Activated CD4-positive, alpha-beta T cell treated with anti-CD3 and anti-CD28 coated beads for 36 hours (primary cell): ENCODE measurements around the gene PAGE5. TPM values are rescaled to one million over a fixed set of nuclear protein-coding genes. Genes with fewer than 3 reads are reported as not detected.

ENCODE experiments used
- ATAC-seq: fragments of 200-7000 bp; cut with Tn5 transposase; one replicate; pipeline ENCODE4 v1.10.0; 2021; ENCODE audit warnings: mild to moderate bottlenecking, moderate library complexity
- CTCF ChIA-PET: fragments of 350-600 bp; sonication (Branson Sonifier 250); formaldehyde crosslinking; loops from one replicate; lab custom pipeline; 2021; ENCODE audit warnings: antibody characterized with exemption; lab: Charles Lee
- POLR2A ChIA-PET: fragments of 350-600 bp; sonication (Branson Sonifier 250); formaldehyde crosslinking; loops from one replicate; lab custom pipeline; 2021; ENCODE audit warnings: antibody characterized with exemption, inconsistent platforms; lab: Charles Lee
- DNase-seq: peaks from one replicate; pipeline ENCODE4 v3.0.0-alpha.2; 2020
- H3K27ac Mint-ChIP-seq: one replicate; pipeline ENCODE4 v1.8.0; 2021; ENCODE audit warnings: mixed read lengths
- H3K27me3 Mint-ChIP-seq: one replicate; pipeline ENCODE4 v1.8.0; 2021; ENCODE audit warnings: mixed read lengths
- H3K36me3 Mint-ChIP-seq: one replicate; pipeline ENCODE4 v1.8.0; 2021; ENCODE audit warnings: low read depth, mixed read lengths
- H3K4me1 Mint-ChIP-seq: one replicate; pipeline ENCODE4 v1.8.0; 2021; ENCODE audit warnings: mixed read lengths
- H3K4me3 Mint-ChIP-seq: one replicate; pipeline ENCODE4 v1.8.0; 2021; ENCODE audit warnings: mild to moderate bottlenecking, moderate library complexity, mixed read lengths
- H3K9me3 Mint-ChIP-seq: one replicate; pipeline ENCODE4 v1.8.0; 2021; ENCODE audit warnings: low read depth, mixed read lengths
- intact Hi-C, 2 experiments: fragments of 100-400 bp; cut with DNase I in 1 of 2; cut with micrococcal nuclease in 1 of 2; formaldehyde crosslinking; loops; one replicate each; pipeline versions ENCODE4 v1.14.2 to v1.15.1; 2022 to 2024; cut with DNase I, micrococcal nuclease
- total RNA-seq, 2 experiments: library from RNA; stranded (reverse); gene quantifications; one replicate each; pipeline ENCODE4 v1.2.3, GENCODE V29; 2021

PAGE5 gene, protein sequence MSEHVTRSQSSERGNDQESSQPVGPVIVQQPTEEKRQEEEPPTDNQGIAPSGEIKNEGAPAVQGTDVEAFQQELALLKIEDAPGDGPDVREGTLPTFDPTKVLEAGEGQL
- under 1 TPM in 1 of 2 experiments, not detected in 1; 0.49 TPM for total RNA-seq

GRCh38 chrX:55220119-55220794, at the start of gene PAGE5:
PAGE5 (plus strand) TSS chrX:55220346; CDS start chrX:55221383, 1,037 bp downstream.
- ChIA-PET CTCF (no interaction called here), POLR2A (no interaction called here)
- no peaks in the 10 kb centered on the region for H3K9me3 Mint-ChIP-seq
- no peaks in the 10 kb centered on the region for H3K4me1 Mint-ChIP-seq
- H3K36me3 Mint-ChIP-seq = no peaks in the 10 kb centered on the region
- H3K4me3 Mint-ChIP-seq = no peak within 1 kb of the TSS
- no peak within 1 kb of the TSS for H3K27ac Mint-ChIP-seq
- H3K27me3 Mint-ChIP-seq = no peaks in the 10 kb centered on the region
- ATAC-seq (no peak), DNase-seq (no peak)
- intact Hi-C loops = no loop called here

- H3K4me1 Mint-ChIP-seq = no peaks in the 10 kb centered on the region
- ChIA-PET CTCF (no interaction called here), POLR2A (no interaction called here)
- H3K27me3 Mint-ChIP-seq = no peaks in the 10 kb centered on the region
- H3K4me3 Mint-ChIP-seq = no peak overlapping the region
- intact Hi-C loops = no loop called here
- no peaks in the 10 kb centered on the region for H3K36me3 Mint-ChIP-seq
- H3K9me3 Mint-ChIP-seq = peaks cover 2% of the 10 kb centered on the region
- H3K27ac Mint-ChIP-seq = no peak overlapping the region
- no peak for DNase-seq
- ATAC-seq = no peak
These were observed 32.9 kb upstream of the PAGE5 start for GRCh38 chrX:55187281-55187680.

DNA sequence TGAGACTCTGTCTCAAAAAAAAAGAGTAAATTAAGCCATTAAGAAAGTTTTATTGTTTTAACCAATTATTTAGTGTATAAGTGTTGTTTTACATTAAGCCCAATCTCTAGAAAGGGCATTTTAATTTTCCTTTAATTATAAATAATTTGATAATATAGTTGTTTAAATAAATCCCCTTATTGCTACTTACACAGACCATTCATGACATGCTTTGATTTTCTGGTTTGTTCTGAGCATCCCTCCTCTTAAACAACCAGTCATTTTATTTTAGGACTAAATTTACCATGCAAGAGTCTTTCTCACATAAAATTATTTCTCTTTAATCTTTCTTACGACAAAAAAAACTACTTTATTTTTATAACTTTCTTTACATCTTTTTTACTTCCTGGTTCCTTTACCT, 23.5 kb upstream of the PAGE5 start:
- no peak overlapping the region for H3K4me3 Mint-ChIP-seq
- no peaks in the 10 kb centered on the region for H3K36me3 Mint-ChIP-seq
- DNase-seq (no peak), ATAC-seq (no peak)
- ChIA-PET CTCF (no interaction called here), POLR2A (no interaction called here)
- no peak overlapping the region for H3K27ac Mint-ChIP-seq
- no peaks in the 10 kb centered on the region for H3K27me3 Mint-ChIP-seq
- H3K4me1 Mint-ChIP-seq = no peaks in the 10 kb centered on the region
- peaks cover 4% of the 10 kb centered on the region for H3K9me3 Mint-ChIP-seq
- intact Hi-C loops = no loop called here

GRCh38 chrX:55201930-55202579, 18.1 kb upstream of the PAGE5 start:
- Mint-ChIP-seq H3K9me3 (no peaks in the 10 kb centered on the region), H3K4me1 (no peaks in the 10 kb centered on the region), H3K4me3 (no peak overlapping the region), H3K27ac (no peak overlapping the region), H3K36me3 (no peaks in the 10 kb centered on the region), H3K27me3 (no peaks in the 10 kb centered on the region)
- no peak for ATAC-seq
- POLR2A ChIA-PET = no interaction called here
- intact Hi-C loops = no loop called here
- CTCF ChIA-PET = no interaction called here
- no peak for DNase-seq

DNA sequence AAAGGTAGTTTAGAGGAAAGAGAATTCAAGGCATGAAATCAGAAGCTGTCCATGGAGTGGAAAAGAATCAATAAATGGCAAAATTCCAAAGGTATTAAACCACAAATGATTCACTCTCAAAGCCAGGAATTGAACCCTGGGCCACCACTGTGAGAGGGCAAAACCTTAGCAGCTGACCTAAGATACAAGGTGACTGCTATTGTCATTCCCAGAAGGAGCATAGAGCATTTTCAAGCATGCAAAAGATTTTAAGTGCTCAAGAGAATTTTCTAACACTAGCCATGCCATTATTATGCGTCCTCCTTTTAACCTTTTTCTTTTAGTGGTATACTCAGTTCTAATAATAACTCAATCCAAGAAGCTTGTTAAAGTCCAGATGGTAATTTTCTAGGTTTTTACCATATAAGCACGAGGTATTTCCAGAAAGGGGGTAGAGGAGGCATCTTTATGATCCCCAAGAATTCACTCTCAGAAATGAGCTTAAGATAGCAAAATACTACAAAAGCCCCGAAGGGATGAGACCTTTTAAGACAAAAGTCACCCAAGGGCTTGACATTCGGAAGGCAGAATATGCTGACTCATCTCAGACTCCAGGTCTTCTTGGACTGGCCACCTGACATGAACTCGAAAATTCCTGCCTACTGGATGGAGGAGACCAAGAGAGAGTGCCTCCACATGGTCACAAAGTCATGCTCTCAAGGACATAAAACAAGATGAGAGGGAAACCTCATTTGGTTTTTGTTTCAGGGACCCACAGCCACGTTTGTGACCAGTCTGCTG, 13.8 kb upstream of the PAGE5 start:
- POLR2A ChIA-PET = no interaction called here
- Mint-ChIP-seq H3K27me3 (no peaks in the 10 kb centered on the region), H3K27ac (no peak overlapping the region), H3K9me3 (no peaks in the 10 kb centered on the region), H3K4me1 (no peaks in the 10 kb centered on the region), H3K4me3 (no peak overlapping the region), H3K36me3 (no peaks in the 10 kb centered on the region)
- DNase-seq (no peak), ATAC-seq (no peak)
- CTCF ChIA-PET = interaction anchor here (0.6 kb wide), 1 partner anchor 35 kb away, joined by 3 read pairs; no protein-coding TSS in a partner anchor
- intact Hi-C loops = no loop called here

- DNase-seq (no peak), ATAC-seq (no peak)
- intact Hi-C loops = no loop called here
- H3K36me3 Mint-ChIP-seq = no peaks in the 10 kb centered on the region
- ChIA-PET CTCF (no interaction called here), POLR2A (no interaction called here)
- H3K4me3 Mint-ChIP-seq = no peak overlapping the region
- no peaks in the 10 kb centered on the region for H3K9me3 Mint-ChIP-seq
- H3K27me3 Mint-ChIP-seq = no peaks in the 10 kb centered on the region
- H3K4me1 Mint-ChIP-seq = no peaks in the 10 kb centered on the region
- H3K27ac Mint-ChIP-seq = no peak overlapping the region
These were observed 9.0 kb upstream of the PAGE5 start for GRCh38 chrX:55210931-55211677.

- no peaks in the 10 kb centered on the region for H3K4me1 Mint-ChIP-seq
- H3K27ac Mint-ChIP-seq = no peak overlapping the region
- intact Hi-C loops = no loop called here
- no peaks in the 10 kb centered on the region for H3K27me3 Mint-ChIP-seq
- no peaks in the 10 kb centered on the region for H3K36me3 Mint-ChIP-seq
- ATAC-seq (no peak), DNase-seq (no peak)
- H3K4me3 Mint-ChIP-seq = no peak overlapping the region
- ChIA-PET POLR2A (no interaction called here), CTCF (no interaction called here)
- H3K9me3 Mint-ChIP-seq = no peaks in the 10 kb centered on the region
These were observed 6.8 kb upstream of the PAGE5 start for GRCh38 chrX:55213381-55213780.

DNA sequence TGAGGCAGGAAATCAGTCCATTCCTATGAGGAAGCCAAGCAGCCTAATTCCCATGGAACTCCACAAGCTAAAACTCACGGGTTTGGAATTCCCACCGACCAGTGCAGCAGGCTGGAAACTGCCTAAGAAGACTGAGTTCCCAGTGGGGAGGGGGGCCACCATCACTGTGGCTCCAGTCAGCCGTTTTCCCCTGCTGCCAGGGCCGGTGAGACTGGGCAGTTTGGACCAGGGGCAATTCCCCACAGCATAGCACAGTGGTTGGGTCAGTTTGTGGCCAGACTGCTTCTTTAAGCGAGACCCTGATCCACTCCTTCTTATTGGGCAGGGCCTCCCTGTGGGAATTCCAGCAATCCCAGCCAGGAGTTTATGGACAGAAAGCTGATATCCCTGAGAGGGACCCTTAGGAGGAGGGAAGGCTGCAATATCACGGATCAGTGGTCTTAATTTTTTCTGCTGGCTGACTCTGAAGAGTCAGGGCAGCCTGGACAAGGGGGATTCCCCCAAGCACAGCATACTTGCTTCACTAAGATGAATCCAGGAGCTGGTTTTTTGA, 20.7 kb downstream of the PAGE5 start:
- Mint-ChIP-seq H3K4me1 (no peaks in the 10 kb centered on the region), H3K36me3 (no peaks in the 10 kb centered on the region), H3K9me3 (no peaks in the 10 kb centered on the region), H3K27ac (no peak overlapping the region), H3K4me3 (no peak overlapping the region), H3K27me3 (no peaks in the 10 kb centered on the region)
- CTCF ChIA-PET = interaction anchor here (0.6 kb wide), 1 partner anchor 35 kb away, joined by 3 read pairs; no protein-coding TSS in a partner anchor
- no peak for DNase-seq
- ATAC-seq = no peak
- POLR2A ChIA-PET = no interaction called here
- intact Hi-C loops = no loop called here

DNA sequence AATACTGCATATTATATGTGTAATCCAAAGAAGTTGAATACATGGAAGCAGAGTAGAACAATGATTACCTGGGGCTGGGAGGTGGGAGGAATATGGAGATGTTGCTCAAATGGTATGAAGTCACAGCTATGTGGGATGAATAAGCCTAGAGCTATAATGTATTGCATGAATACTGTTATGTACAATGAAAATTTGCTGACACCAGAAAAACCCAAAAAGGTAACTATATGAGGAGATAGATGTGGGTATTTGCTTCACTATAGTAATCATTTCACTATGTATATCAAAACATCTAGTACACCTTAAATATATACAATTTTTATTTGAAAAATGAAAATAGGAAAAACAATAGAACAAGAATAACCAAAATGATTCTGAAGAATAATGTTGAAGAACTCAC, 33.4 kb downstream of the PAGE5 start:
- H3K4me3 Mint-ChIP-seq = no peak overlapping the region
- intact Hi-C loops = no loop called here
- H3K36me3 Mint-ChIP-seq = no peaks in the 10 kb centered on the region
- ATAC-seq (no peak), DNase-seq (no peak)
- H3K4me1 Mint-ChIP-seq = no peaks in the 10 kb centered on the region
- no peak overlapping the region for H3K27ac Mint-ChIP-seq
- ChIA-PET CTCF (no interaction called here), POLR2A (no interaction called here)
- no peaks in the 10 kb centered on the region for H3K27me3 Mint-ChIP-seq
- H3K9me3 Mint-ChIP-seq = no peaks in the 10 kb centered on the region

DNA sequence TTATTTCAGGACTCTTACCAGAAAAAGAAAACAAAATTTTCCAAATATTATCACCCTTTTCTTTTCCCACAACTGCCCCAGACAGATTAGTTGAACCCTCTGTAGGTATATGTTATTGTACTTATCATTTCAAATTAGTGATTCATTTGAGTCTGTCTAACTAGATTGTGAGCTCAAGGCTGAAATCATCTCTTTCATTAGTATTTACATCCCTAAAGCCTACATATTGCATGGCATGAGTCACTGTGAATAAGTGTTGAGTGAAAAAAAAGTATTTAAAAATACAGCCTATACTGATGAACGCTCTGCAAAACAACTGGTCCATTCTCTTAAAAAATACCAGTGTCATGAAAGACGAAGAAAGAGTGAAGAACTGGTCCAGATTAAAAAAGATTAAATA, 40.7 kb downstream of the PAGE5 start:
- H3K4me1 Mint-ChIP-seq = no peaks in the 10 kb centered on the region
- no peaks in the 10 kb centered on the region for H3K36me3 Mint-ChIP-seq
- ATAC-seq (no peak), DNase-seq (no peak)
- ChIA-PET CTCF (no interaction called here), POLR2A (no interaction called here)
- H3K9me3 Mint-ChIP-seq = no peaks in the 10 kb centered on the region
- H3K27me3 Mint-ChIP-seq = no peaks in the 10 kb centered on the region
- intact Hi-C loops = no loop called here
- no peak overlapping the region for H3K4me3 Mint-ChIP-seq
- no peak overlapping the region for H3K27ac Mint-ChIP-seq

DNA sequence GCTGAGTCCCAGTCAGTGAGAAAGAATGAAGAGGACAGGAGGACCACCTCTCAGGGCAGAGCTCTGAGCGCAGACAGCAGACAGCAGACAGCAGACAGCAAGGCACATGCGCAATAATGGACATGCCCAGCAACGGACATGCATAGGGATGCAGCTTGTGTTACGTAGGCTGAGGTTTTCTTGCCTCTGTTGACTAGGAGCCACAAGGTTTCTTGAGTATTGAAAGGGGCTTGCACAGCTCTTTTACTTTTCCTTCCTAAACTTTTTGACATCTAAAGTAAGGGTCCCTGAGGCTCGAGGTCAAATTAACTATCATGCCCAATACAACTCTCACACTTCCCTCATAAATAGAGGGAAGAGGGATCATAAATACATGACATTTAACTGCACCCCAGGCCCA, 44.7 kb downstream of the PAGE5 start, which contains the start of gene PAGE3:
PAGE3 (minus strand) TSS at position 101 of the 400 bp plus-strand sequence. CDS start 1,013 bp downstream, outside the sequence.
- Mint-ChIP-seq H3K4me1 (no peaks in the 10 kb centered on the region), H3K27me3 (no peaks in the 10 kb centered on the region), H3K36me3 (no peaks in the 10 kb centered on the region), H3K27ac (no peak within 1 kb of the TSS), H3K9me3 (no peaks in the 10 kb centered on the region), H3K4me3 (no peak within 1 kb of the TSS)
- intact Hi-C loops = no loop called here
- POLR2A ChIA-PET = no interaction called here
- no peak for ATAC-seq
- DNase-seq = no peak
- CTCF ChIA-PET = no interaction called here
